ENCODE results near the gene ORM2.

Gene ORM2

GRCh38 chr9:114373960-114374730 lies 44.5 kb downstream of the ORM2 start:
- peak overlapping the region; percentile 88 for H3K27ac Mint-ChIP-seq
- peaks cover 88% of the 10 kb centered on the region for H3K4me1 Mint-ChIP-seq
- no peaks in the 10 kb centered on the region for H3K9me3 Mint-ChIP-seq
- no peaks in the 10 kb centered on the region for H3K27me3 Mint-ChIP-seq
- H3K4me3 Mint-ChIP-seq: peak overlapping the region; percentile 56
- H3K36me3 Mint-ChIP-seq: peaks cover 22% of the 10 kb centered on the region

GRCh38 chr9:114374936-114375335 lies 45.3 kb downstream of the ORM2 start:
- peak overlapping the region; percentile 24 for H3K4me3 Mint-ChIP-seq
- no peaks in the 10 kb centered on the region for H3K9me3 Mint-ChIP-seq
- peaks cover 89% of the 10 kb centered on the region for H3K4me1 Mint-ChIP-seq
- peaks cover 19% of the 10 kb centered on the region for H3K36me3 Mint-ChIP-seq
- H3K27me3 Mint-ChIP-seq: no peaks in the 10 kb centered on the region
- peak overlapping the region; percentile 88 for H3K27ac Mint-ChIP-seq

- Mint-ChIP-seq H3K27ac (peak overlapping the region; percentile 88), H3K4me3 (peak overlapping the region; percentile 24), H3K9me3 (no peaks in the 10 kb centered on the region), H3K27me3 (no peaks in the 10 kb centered on the region), H3K36me3 (peaks cover 23% of the 10 kb centered on the region), H3K4me1 (peaks cover 93% of the 10 kb centered on the region)
Measured at GRCh38 chr9:114375386-114376175, 45.9 kb downstream of the ORM2 start.

GRCh38 chr9:114376586-114377445 lies 47.1 kb downstream of the ORM2 start:
- H3K4me1 Mint-ChIP-seq: peaks cover 88% of the 10 kb centered on the region
- H3K36me3 Mint-ChIP-seq: peaks cover 22% of the 10 kb centered on the region
- H3K27me3 Mint-ChIP-seq: no peaks in the 10 kb centered on the region
- no peak overlapping the region for H3K4me3 Mint-ChIP-seq
- peak overlapping the region; percentile 79 for H3K27ac Mint-ChIP-seq
- no peaks in the 10 kb centered on the region for H3K9me3 Mint-ChIP-seq

GRCh38 chr9:114378016-114378415 lies 48.3 kb downstream of the ORM2 start:
- H3K27ac Mint-ChIP-seq: peak overlapping the region; percentile 93
- H3K4me3 Mint-ChIP-seq: peak overlapping the region; percentile 19
- peaks cover 20% of the 10 kb centered on the region for H3K36me3 Mint-ChIP-seq
- no peaks in the 10 kb centered on the region for H3K27me3 Mint-ChIP-seq
- peaks cover 86% of the 10 kb centered on the region for H3K4me1 Mint-ChIP-seq
- no peaks in the 10 kb centered on the region for H3K9me3 Mint-ChIP-seq

- Mint-ChIP-seq H3K4me1 (peaks cover 86% of the 10 kb centered on the region), H3K4me3 (peak overlapping the region; percentile 19), H3K9me3 (no peaks in the 10 kb centered on the region), H3K27ac (peak overlapping the region; percentile 93), H3K27me3 (no peaks in the 10 kb centered on the region), H3K36me3 (peaks cover 21% of the 10 kb centered on the region)
Measured at GRCh38 chr9:114378883-114379282, 49.2 kb downstream of the ORM2 start.

All from activated naive CD4-positive, alpha-beta T cell treated with anti-CD3 and anti-CD28 coated beads, Interleukin-2, amount 50 U/mL, for 24 hours (primary cell).